NCI-H146 treated with DMSO at 0.1 percent for 48 hours (cell line): ENCODE measurements around the gene MAP3K4.

Experiments
- DNase-seq: peaks from one replicate; lab custom pipeline; 2025; ENCODE audit not compliant: unreplicated experiment; lab: John Stamatoyannopoulos, UW

MAP3K4 gene

GRCh38 chr6:160998766-160999165 is 7.2 kb downstream of the MAP3K4 start:
- DNase-seq, result no peak

DNA sequence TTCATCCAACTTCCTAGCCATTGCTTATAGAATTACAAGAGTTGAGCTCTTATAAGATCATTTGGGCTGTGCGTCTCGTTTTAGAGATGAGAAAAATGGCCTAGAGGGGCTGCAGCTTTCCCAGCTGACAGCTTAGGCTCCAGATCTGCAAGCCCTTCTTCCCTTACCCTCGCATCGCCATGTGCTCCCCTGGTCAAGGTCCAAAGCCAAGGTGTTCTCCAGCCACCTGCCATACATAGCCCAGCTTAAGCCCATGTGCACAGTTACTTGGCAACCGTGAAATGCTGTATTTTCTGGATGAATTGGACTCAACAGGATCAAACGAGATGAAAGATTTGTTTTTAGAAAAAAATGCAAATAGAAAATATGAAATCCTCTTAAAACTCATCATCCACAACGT is 7.9 kb downstream of the MAP3K4 start:
- no peak for DNase-seq

- DNase-seq, result no peak
Observed at GRCh38 chr6:161000632-161001031, 9.1 kb downstream of the MAP3K4 start.

DNA sequence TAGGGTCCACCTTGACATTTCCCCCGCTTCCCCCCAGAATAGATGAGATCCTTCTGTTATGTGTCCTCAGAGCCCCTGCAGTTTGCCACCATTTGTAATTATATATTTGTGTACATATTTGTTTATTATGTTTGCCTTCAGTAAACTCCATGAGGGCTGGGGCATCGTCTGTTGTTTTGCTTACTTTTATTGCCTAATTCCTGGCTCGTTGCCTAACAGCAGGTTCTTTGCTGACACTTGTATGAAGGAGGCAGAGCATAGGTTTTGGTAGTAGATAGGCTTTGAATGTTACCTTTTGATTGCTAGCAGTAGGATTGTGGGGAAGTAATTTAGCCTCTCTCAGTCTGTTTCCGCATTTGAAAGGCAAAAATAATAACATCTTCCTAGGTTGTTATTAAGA is 9.9 kb downstream of the MAP3K4 start:
- no peak for DNase-seq

DNA sequence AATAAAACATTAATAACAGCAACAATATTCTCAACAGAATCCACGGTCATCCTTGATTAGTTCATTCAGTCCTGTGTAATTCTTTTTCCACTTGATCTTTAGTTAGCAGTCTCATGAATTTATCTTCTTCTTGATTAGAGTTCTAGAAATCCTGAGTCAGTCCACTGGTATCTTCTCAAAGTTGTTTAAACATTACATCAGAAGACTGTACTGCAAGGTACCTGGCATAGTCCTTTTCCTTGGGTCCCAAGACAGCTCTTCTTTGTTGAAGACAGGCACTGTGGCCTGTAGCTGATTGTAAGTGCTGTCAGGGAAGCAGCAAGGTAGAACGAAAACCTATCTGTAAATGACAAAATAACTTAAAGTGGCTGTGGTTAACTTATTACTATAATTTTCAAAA is 11.8 kb downstream of the MAP3K4 start:
- no peak for DNase-seq

DNA sequence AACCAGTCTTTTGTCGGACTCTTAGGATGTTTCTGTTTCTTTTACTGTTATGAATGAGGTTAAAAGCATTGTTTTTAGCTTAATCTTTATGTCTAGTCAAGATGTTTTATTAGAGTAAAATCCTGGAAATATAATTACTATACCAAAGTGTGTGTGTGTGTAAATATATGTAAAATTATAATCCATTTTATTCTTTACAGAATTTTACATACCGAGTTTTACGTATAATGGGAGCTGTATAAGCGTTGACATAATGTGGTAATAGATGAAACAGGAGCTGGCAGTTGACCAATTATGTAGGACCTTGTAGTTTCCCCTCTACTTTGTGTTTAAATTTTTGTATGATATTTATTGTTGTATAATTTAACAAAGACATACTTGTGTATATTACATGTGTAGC is 16.7 kb downstream of the MAP3K4 start:
- DNase-seq, result no peak

GRCh38 chr6:161009991-161010390 is 18.4 kb downstream of the MAP3K4 start:
- DNase-seq, result no peak

- DNase-seq, result no peak
Observed at GRCh38 chr6:161010418-161010817, 18.8 kb downstream of the MAP3K4 start.

- DNase-seq, result no peak
Observed at GRCh38 chr6:161011492-161012480, 20.2 kb downstream of the MAP3K4 start.

- no peak for DNase-seq
Observed at GRCh38 chr6:161013695-161014094, 22.1 kb downstream of the MAP3K4 start.

DNA sequence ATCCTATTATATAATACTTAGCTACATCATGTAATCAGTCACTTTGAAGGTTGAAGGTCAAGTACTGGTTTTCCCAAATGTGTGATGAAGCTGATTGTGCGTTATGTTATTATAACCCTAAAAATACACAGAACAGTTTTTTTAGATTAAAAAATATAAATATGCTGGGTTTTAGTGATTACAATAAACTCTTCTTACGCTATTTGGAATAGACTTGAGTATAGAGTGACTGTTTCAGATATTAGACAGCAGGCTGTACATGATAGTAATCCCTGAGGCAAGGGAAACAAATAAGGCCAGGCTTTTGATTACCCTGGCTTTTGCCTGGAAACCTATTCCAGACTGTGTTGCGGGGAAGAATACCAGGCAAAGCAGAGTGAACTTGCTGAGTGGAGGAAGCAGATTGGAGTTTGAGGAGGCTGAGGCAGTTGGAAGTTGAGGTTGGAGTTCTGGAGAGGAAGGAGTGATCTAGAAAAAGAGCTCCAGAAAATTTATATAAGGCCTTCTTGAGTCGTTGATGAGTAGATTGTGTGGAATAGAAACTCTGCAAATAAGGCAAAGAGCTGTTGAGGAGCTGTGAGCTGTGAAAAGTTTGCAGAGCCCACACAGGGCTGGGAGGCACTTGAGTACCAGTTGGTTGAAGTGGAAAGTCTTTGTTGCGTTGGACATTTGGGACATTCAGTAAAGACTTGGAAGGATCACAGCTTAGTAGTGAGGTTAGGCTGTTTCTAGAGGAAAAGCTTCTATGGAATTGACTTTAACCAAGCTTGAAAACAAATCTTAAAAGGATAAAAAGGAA is 26.4 kb downstream of the MAP3K4 start:
- no peak for DNase-seq

- no peak for DNase-seq
Observed at GRCh38 chr6:161019324-161019839, 27.8 kb downstream of the MAP3K4 start.

- no peak for DNase-seq
Observed at GRCh38 chr6:161021543-161021942, 30.0 kb downstream of the MAP3K4 start.

- DNase-seq, result no peak
Observed at GRCh38 chr6:161021998-161022743, 30.6 kb downstream of the MAP3K4 start.

- no peak for DNase-seq
Observed at GRCh38 chr6:161023316-161023715, 31.7 kb downstream of the MAP3K4 start.

- DNase-seq, result no peak
Observed at GRCh38 chr6:161024364-161024920, 32.9 kb downstream of the MAP3K4 start.

- DNase-seq, result no peak
Observed at GRCh38 chr6:161027385-161027784, 35.8 kb downstream of the MAP3K4 start.

DNA sequence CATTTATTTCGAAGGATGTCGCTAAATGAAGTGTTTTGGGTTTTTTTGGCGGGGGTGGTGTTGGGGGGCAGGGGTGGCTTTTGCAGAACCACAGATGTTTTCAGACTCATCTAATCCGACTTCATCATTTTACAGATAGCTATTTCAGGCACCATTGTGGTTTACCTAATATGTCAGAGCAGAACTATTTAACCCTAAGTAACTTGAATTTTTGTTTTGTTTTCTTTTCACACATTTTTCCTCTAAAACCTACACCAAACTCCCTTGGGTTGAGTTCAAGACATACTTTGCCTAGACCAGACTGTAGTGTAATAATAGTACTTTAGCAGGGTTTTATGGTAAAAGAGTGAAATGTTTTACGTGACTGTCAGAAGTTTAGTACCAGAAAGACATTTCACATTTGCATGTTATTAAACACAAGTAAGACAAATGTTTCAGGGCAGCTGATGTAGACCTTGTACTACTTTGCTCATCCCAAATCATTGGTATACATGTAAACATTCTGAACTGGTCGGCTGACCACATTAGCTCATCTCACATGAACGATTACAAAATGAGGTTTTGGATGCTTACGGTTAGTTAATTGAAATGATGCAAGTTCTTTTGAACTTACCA is 37.7 kb downstream of the MAP3K4 start:
- no peak for DNase-seq

DNA sequence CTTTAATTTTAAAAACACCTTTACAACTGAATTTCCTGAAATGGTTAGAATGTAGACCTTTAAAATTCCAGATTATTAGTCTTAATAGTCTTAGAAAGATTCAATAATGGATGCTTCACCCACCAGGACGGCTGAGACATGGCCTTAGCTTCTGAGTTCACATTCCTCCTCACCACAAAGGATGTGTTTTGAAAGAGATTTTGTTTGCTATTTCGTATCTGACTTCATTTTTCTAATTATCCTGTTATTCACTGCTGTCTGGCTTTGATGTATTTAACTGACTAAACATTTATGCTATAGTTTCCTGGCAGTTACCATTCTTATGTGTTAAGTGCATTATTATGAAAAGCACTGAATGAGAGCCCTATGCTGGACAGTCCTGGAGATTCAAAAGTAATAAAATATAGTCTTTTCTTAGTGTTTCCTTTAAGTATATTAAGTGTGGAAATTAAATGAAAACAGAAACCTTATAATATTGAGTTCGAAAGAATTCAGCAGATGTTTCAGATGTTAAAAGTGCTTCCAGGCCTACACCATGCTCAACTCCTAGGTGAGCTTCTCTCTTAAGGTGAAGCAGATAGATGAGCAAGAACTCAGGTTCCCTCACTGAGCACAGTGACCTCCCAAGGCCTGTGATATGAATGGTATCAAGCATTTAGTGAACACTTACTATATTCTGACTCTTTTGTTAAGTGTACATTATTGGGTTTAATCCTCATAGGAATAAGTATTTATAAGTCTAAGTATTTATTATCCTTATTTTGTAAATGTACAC is 40.3 kb downstream of the MAP3K4 start:
- no peak for DNase-seq

DNA sequence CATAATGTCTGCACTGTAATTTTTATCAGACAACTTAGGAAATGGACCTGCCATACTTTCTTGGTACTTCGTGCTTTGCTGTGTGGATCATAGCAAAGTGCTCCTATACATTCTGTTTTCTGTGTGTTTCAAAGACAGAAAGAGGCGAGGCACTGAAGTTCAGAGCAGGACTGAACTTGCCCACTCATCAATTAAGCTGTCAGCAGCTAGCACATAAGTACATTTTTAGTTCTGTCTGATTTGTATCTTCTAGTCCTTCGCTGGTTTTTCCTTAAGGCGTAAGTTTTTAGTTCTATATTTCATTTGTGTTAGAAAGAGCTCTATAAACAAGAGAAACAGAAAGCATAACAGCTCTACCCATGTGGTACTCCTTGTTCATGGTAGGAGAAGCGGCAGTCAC is 42.1 kb downstream of the MAP3K4 start:
- DNase-seq, result no peak
